ENCODE data around the gene PARM1. TPM values are rescaled to one million over a fixed set of nuclear protein-coding genes. Genes with fewer than 3 reads are reported as not detected.
A peak's percentile ranks its signal among the peaks of the same experiment; 100 is the strongest.

The PARM1 gene
- total and polyA plus RNA-seq, 12 donors: 11.3 to 204 (median 70.6) TPM

DNA sequence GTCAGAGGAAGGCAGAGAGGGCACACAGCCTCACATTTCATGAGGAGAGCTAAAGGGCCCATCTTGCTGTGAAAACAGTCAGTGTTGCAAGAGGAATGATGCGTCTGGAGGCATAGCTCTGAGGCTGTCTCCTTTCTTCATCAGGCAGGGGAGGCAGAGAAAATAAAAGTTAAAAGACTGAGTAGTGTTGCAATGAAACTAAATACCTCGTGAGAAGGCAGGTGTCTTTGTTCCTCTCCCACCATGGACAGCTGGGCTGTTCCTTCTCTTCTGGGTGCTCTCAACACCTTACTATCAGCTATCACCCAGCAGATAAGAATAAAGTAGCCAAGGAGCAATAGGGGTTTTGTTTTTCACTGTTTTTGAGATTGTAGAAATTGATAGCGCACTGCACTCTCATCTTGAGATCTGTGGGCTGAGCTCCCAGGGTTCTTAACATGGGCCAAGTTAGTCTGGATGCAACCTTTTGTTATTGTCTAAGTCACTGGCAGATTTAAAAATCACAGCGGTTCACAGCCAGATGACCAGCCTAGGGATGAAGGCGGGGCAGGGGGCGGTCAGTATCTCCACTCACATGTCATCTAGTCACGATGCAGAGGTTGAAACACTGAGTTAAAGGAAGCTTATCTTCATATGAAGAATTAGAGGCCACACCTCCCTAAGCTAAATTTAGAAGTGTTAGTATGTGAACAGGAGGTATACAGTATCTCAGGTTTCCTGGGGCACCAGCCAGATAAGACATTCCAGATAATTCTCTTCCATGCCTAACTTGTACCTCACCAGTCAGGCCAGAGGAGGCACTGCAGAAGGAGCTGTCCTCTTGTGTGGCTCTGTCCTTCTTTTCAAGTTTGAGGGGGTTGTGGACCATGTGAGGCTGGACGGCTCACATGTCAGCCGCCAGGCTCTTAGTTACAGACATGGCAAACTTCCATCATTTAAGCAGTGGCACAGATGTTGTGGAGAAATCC lies 36.9 kb downstream of the PARM1 start:
- Histone ChIP-seq H3K4me1 (replicated peaks in 1 of 2) (peaks cover 0 to 11% of the 10 kb centered on the region in 2 donors), H3K27me3 (no peaks in the 10 kb centered on the region), H3K9me3 (replicated peaks in 1 of 3) (no peaks in the 10 kb centered on the region), H3K4me3 (no peak overlapping the region), H3K27ac (peak overlapping the region in 1 of 5 donors; percentile 14), H3K36me3 (replicated peaks in 1 of 2) (no peaks in the 10 kb centered on the region)
- WGBS, 4 donors: 69 to 78% (median 75%) methylated on average over 9 of the region's 9 CpGs
- intact Hi-C loops (cut with DNase I): no loop called here
- DNase-seq: peak in 1 of 7 donors; percentile 69
- TF ChIP-seq, protein P1, sequence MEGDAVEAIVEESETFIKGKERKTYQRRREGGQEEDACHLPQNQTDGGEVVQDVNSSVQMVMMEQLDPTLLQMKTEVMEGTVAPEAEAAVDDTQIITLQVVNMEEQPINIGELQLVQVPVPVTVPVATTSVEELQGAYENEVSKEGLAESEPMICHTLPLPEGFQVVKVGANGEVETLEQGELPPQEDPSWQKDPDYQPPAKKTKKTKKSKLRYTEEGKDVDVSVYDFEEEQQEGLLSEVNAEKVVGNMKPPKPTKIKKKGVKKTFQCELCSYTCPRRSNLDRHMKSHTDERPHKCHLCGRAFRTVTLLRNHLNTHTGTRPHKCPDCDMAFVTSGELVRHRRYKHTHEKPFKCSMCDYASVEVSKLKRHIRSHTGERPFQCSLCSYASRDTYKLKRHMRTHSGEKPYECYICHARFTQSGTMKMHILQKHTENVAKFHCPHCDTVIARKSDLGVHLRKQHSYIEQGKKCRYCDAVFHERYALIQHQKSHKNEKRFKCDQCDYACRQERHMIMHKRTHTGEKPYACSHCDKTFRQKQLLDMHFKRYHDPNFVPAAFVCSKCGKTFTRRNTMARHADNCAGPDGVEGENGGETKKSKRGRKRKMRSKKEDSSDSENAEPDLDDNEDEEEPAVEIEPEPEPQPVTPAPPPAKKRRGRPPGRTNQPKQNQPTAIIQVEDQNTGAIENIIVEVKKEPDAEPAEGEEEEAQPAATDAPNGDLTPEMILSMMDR (IDR thresholded peaks at IDR 0.05): peak in 1 of 6 experiments; percentile 5
- TF ChIP-seq POLR2A (IDR thresholded peaks at IDR 0.05): no peak

DNA sequence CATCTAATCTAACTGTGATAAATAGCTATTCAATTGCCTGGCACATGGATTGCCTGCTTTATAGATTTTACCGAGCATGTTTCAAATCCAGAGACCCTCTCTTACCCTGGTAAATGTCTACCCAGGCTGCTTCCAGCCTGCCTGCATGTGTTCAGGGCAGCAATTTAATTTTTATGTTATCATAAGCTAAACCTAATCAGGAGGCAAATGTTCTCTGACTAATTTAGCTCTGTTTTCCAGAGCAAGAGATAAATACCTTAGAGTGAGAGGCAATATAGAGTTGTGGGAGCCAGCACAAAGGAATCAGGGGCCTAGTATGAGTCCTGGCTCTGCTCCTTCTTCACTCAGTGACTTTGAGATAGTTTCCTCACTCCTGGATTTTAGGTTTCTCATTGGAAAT lies 37.7 kb downstream of the PARM1 start:
- H3K27me3 ChIP-seq: no peaks in the 10 kb centered on the region
- intact Hi-C loops (cut with DNase I): no loop called here
- H3K9me3 ChIP-seq (replicated peaks in 1 of 3): no peaks in the 10 kb centered on the region
- peaks cover 0 to 11% of the 10 kb centered on the region in 2 donors for H3K4me1 ChIP-seq (replicated peaks in 1 of 2)
- DNase-seq: no peak
- peak overlapping the region in 1 of 5 donors; percentile 8 for H3K27ac ChIP-seq
- TF ChIP-seq, protein P1 (IDR thresholded peaks at IDR 0.05): no peak
- no peak for TF ChIP-seq POLR2A (IDR thresholded peaks at IDR 0.05)
- H3K4me3 ChIP-seq: no peak overlapping the region
- no peaks in the 10 kb centered on the region for H3K36me3 ChIP-seq (replicated peaks in 1 of 2)
- WGBS, 4 donors: 80 to 89% (median 82%) methylated on average over 1 of the region's 1 CpG

DNA sequence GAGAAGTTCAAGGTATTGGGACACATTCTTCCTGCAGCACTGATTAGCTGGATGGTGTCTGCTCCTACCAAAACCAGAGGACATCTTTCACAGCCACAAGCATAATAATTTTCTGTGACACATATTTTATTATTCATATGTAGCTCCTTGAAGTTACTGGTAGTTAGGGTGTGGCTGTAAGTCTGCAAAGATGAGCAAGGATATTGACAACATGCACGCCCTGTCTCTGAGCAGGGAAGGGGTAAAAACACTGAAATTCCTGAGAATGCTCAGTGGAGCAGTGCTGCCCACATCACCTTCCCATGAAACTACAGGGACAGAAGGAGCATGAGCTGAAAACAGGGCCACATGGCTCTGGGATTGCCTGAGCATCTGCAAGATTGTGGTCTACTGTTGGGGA lies 38.9 kb downstream of the PARM1 start:
- TF ChIP-seq POLR2A (IDR thresholded peaks at IDR 0.05): no peak
- TF ChIP-seq, protein P1 (IDR thresholded peaks at IDR 0.05): no peak
- WGBS, 4 donors: 54 to 88% (median 74%) methylated on average over 1 of the region's 1 CpG
- H3K9me3 ChIP-seq (replicated peaks in 1 of 3): no peaks in the 10 kb centered on the region
- H3K4me3 ChIP-seq: no peak overlapping the region
- H3K27me3 ChIP-seq: no peaks in the 10 kb centered on the region
- peak overlapping the region in 1 of 5 donors; percentile 4 for H3K27ac ChIP-seq
- intact Hi-C loops (cut with DNase I): no loop called here
- no peaks in the 10 kb centered on the region for H3K36me3 ChIP-seq (replicated peaks in 1 of 2)
- DNase-seq: no peak
- H3K4me1 ChIP-seq (replicated peaks in 1 of 2): peaks cover 0 to 11% of the 10 kb centered on the region in 2 donors

DNA sequence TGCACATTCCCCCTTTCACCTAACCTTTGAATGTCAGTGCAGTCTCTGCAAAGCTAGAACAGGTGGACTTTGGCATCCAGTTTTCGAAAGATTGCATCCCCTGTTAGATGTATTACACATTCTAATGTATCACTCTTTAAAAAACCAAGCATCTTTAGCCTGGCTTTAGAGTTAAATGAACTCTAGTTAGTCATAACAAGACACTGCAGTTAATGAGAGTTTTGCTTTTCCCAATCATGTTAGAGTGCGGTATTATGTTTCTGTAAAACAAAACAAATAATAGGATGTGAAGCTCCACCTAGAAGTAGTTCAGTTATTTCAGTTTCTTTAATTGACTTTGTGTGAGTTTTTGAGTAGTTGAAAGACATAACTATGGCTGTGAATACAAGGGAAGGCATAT lies 42.2 kb downstream of the PARM1 start:
- TF ChIP-seq POLR2A (IDR thresholded peaks at IDR 0.05): no peak
- TF ChIP-seq, protein P1 (IDR thresholded peaks at IDR 0.05): no peak
- Histone ChIP-seq H3K4me1 (replicated peaks in 1 of 2) (no peaks in the 10 kb centered on the region), H3K9me3 (replicated peaks in 1 of 3) (no peaks in the 10 kb centered on the region), H3K27ac (no peak overlapping the region), H3K27me3 (no peaks in the 10 kb centered on the region), H3K36me3 (replicated peaks in 1 of 2) (no peaks in the 10 kb centered on the region), H3K4me3 (no peak overlapping the region)
- 68 to 80% (median 74%) methylated on average over 2 of the region's 2 CpGs for WGBS, 4 donors
- intact Hi-C loops (cut with DNase I): no loop called here
- DNase-seq: no peak

Data from adrenal gland (tissue), 12 donors.